HG03103 (cell line): Measurements from ENCODE around the gene EPS15.
"Not testable (repeated sequence)": the region's sequence is repeated elsewhere in the genome, so short reads cannot be mapped to it uniquely, and the experiment has no call there.

Source experiments
- ATAC-seq: cut with Tn5 transposase; IDR thresholded peaks from one replicate; pipeline ENCODE4 v1.9.1; 2021; ENCODE audit warnings: low read depth; ENCODE audit not compliant: unreplicated experiment

The EPS15 gene

GRCh38 chr1:51474832-51475620 lies 44.0 kb downstream of the EPS15 start:
- not testable (repeated sequence) for ATAC-seq

GRCh38 chr1:51473331-51474115 lies 45.5 kb downstream of the EPS15 start:
- no peak for ATAC-seq

GRCh38 chr1:51472359-51472758 lies 46.7 kb downstream of the EPS15 start:
- ATAC-seq, result no peak

GRCh38 chr1:51469518-51469917 lies 49.5 kb downstream of the EPS15 start:
- ATAC-seq, result no peak

DNA sequence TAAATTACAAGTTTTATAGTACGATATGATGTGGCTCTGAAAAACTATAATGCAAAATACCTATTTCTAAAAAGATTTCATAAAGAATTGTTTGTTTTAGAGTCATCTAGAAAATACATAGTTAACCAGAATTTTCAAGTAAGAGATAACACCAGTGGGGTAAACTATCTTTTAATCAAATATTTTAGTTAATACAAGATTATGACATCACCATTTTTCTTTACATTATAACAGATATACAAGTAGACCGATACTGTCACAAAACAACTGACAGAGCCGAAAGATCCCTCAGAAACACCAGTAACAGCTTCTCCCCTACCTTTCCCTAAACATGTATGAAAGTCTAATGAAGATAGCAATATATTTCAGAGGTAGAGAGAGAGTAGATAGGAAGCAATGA lies 54.2 kb downstream of the EPS15 start:
- ATAC-seq, result no peak

- no peak for ATAC-seq
Observed at GRCh38 chr1:51463561-51463960, 55.5 kb downstream of the EPS15 start.

- not testable (repeated sequence) for ATAC-seq
Observed at GRCh38 chr1:51462289-51462688, 56.8 kb downstream of the EPS15 start.

- ATAC-seq, result no peak
Observed at GRCh38 chr1:51454554-51454953, 64.5 kb downstream of the EPS15 start.

GRCh38 chr1:51453010-51453409 lies 66.1 kb downstream of the EPS15 start:
- ATAC-seq, result no peak

DNA sequence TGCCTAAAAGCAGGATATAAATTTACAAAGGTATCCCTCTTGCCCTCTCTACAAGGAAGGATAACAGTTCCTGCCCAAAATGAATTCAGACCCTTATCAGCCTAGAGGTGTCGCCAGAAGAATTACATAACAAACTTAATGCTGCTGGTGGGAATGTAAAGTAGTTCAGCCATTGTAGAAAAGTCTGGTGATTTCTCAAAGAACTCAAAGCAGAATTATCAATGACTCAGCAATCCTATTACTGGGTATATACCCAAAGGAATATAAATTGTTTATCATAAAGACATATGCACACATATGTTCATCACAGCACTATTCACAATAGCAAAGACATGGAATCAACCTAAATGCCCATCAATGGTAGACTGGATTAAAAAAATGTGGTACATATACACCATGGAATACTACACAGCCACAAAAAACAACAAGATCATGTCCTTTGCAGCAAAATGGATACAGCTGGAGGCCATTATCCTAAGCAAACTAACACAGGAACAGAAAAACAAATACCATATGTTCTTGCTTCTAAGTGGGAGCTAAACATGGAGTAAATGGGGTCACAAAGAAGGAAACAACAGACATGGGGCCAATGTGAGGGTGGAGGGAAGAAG lies 70.1 kb downstream of the EPS15 start:
- not testable (repeated sequence) for ATAC-seq

GRCh38 chr1:51445351-51446090 lies 73.5 kb downstream of the EPS15 start:
- no peak for ATAC-seq

DNA sequence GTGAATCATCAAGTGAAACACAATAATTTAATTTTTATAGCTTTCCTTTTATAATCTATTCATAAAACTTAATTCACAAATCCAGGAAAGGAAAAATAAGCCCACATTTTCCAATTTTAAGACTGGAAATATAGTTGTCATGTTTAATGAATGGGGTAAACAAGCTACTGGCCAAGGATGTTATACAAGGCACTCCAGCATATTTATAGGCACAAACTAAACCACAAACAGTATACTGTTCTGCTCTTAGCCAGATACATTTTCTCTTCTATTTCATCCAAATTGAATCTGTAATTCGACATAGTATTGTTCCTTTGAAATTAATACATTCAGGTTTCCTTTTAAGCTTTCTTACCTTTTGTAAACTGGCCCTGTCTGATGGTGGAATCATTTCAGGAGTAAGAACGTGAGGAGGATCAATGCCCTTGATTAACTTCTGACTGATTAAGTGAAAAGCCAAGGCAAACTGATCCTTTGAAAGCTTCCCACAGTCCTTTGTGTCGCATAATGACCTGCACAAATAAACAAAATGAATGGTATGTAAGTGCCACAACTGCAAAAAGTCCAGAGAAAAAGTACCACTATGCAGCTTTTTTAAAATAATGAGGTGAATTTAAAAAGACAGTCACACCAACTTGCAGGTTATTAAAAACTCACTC lies 74.4 kb downstream of the EPS15 start:
- no peak for ATAC-seq

DNA sequence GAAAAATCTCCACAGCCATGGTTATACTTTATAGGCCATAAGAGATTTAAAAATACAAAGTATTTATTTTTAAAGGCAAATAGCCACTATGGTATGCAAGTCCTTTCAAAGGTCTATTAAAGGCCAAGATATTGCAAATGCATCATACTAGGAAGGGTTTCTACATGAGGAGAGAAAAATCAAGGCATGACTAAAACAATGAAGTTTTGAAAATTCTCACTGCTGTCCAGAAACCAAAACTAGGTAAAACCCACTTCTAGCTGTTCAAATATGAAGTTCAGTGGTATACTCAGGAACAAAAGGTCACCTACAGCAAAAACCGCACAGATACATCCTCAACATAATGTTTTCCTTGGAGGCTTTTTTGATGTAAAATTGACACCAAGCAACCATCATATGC lies 75.0 kb downstream of the EPS15 start:
- ATAC-seq, result no peak

GRCh38 chr1:51443555-51443954 lies 75.5 kb downstream of the EPS15 start:
- ATAC-seq, result no peak

DNA sequence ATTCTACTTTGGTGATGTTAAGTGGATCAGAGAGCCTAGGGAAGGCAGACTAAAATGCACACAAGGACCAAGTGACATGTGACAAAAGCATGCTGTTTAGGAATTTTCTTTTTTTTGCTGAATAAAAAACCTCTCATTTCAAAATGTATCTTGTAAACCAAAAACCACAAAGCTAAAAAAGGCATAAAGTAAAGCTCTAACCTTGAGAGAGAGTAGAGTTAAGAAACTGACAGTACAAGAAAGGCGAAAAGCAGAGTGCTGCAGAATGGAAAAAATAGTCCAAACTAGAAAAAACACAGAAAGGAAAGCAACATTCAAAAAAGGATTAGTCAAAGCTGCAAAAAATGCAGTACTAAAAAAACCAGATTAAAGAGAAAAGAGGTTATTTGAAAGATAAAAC lies 76.5 kb downstream of the EPS15 start:
- no peak for ATAC-seq

GRCh38 chr1:51442198-51442597 lies 76.9 kb downstream of the EPS15 start:
- ATAC-seq, result no peak

- ATAC-seq, result no peak
Observed at GRCh38 chr1:51439895-51440294, 79.2 kb downstream of the EPS15 start.

DNA sequence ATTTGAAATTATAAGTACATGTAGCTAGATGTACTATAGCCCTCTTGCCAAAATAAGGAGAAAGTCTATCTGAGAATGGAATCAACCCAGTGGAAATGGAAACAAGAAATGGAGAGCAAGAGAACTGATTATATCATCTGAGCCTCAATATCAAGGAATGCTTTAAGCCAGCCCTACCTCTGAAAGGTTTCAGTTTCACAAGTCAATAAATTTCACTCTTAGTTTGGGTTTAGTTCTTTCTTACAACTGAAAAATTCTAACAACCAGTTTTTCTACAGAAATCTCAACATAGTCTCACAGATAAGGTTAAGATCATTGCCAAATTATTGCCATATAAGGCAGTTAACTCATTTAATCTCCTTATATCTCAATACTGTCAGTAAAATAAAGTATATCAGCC lies 80.0 kb downstream of the EPS15 start:
- no peak for ATAC-seq

DNA sequence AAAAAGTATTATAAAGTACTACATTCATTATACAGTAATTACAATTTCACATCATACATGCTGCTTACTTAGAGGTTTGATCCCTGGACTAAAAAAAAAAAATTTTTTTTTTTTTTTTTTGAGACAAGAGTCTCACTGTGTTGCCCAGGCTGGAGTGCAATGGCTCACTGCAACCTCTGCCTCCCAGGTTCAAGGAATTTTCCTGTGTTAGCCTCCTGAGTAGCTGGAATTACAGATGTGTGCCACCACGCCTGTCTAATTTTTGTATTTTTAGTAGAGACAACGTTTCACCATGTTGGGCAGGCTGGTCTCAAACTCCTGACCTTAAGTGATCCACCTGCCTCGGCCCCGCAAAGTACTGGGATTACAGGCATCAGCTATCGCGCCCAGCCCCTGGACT lies 81.7 kb downstream of the EPS15 start:
- not testable (repeated sequence) for ATAC-seq

- no peak for ATAC-seq
Observed at GRCh38 chr1:51435878-51436277, 83.2 kb downstream of the EPS15 start.
